GM19351 (cell line): ENCODE data around the gene AHNAK2.

Experiments used
- ATAC-seq: cut with Tn5 transposase; IDR thresholded peaks from one replicate; pipeline ENCODE4 v1.9.1; 2021; ENCODE audit warnings: mild to moderate bottlenecking, moderate library complexity; ENCODE audit not compliant: unreplicated experiment

The AHNAK2 gene

GRCh38 chr14:105012171-105012985 lies 34.2 kb upstream of the AHNAK2 start:
- ATAC-seq, result no peak

- ATAC-seq, result no peak
Observed at GRCh38 chr14:105011312-105011990, 33.3 kb upstream of the AHNAK2 start.

DNA sequence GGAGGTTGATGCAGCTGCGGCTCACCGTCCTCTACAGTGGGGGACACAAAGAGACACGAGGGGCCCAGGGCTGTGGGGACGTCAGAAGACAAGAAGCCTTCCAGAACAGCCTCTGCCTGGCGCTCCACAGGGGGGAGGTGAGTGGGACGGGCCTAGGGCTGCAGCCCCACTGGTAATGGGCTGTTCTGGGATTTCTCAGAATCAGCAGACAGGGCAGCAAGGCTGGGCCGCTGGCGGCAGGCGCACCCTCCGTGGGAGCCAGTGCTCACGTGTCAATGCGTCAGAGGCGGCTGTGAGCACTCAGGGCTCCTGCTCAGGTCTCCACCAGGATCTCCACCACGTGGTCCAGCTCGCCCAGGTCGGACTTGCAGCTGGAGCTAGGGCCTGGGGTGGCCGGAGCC lies 32.7 kb upstream of the AHNAK2 start:
- no peak for ATAC-seq

DNA sequence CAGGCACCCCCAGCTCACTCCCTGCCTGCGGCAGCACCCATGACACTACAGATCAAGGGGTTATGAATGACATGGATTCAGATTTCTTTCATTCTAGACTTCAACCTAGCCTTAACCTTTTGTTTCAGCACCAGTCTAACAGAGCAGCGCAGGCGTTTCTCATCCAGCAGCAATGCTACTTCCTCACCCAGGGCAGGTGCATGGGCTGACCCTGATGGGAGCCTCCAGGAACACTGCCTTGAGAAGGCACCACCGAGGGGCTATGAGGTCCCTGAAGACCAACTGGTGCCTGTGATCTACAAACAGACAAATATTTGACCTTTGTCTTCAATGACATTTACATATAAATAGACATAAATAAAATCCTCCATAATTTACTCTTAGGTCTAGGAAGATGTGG lies 31.9 kb upstream of the AHNAK2 start:
- no peak for ATAC-seq

GRCh38 chr14:105007593-105008264 lies 29.6 kb upstream of the AHNAK2 start:
- no peak for ATAC-seq

DNA sequence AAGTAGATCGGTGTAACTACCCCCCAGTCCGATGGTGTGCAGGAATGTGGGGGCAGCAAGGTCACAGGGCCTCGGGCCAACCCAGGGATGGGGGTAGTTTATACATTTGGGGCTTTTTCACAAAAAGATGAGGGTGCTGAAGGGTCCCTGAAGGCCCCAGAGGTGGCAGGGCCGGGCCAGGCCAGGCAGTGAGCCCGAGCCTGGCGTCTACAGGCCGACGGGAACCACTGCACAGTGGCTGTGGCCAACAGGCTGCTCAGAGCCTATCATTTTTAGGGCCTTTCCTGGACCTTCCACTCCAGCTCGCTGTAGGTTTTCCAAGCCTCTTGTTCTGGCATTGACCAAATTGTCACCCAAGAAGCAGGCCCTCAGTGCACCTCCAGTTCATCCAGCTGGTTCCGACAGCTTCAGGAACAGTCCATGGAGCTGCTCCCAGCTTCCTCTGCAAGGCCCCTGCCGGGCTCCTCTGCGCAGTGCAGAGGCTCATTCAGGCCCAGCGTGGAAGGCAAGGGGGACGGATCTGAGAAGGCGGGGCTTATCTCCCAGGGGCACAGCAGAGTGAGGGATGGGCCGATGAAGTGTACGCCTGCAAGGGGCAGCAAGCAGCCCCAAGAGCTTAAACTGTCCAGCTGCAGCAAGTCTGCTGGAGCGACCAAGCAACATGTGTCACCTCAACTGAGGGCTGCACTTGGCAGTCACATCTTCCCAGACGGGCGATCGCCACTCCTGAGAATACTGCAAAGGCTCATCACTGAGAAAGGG lies 28.8 kb upstream of the AHNAK2 start:
- no peak for ATAC-seq

DNA sequence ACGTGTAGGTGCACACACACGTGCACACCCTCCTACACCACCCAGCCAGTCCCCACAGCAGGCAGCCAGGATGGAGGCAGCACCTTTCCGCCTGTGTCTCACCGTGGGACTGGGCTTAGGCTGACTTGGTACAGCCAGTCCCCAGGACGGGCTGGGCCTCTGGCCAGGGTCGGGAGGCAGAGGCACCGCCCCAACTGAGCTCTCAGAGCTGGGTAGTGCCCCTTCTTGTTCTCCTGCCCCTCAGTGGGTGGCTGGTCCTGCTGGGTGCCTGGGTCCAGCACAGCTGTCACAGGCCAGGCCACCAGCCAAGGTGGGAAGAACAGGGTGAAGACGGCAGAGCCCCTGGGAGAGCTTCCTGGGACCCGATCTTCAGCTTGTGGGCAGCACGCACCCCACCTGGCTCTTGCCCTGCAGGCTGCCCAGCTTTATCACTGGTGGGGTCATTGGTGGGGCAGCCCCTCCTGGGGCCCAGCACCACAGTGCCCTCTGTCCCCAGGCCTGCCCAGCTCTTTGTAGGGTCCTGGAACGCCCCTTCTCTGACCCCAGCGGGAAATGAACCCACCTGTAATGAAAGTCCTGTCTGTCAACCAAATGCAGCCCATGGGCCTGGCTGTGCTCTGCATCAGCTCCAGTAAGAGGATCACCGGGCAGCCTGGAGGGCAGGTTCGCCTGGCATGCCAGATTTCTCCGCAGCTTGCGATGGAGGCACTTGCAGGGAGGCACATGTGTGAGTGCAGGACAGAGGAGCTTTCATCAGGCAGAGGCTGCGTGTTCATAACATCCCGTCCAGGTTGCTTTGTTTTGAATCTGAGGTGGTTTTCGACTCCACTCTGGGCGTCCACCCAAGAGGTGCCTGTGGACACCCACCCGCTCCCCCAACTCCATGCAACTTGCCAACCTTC lies 28.0 kb upstream of the AHNAK2 start:
- ATAC-seq, result no peak

- no peak for ATAC-seq
Observed at GRCh38 chr14:105005329-105005928, 27.3 kb upstream of the AHNAK2 start.

- ATAC-seq, result no peak
Observed at GRCh38 chr14:104999361-104999760, 21.2 kb upstream of the AHNAK2 start.

DNA sequence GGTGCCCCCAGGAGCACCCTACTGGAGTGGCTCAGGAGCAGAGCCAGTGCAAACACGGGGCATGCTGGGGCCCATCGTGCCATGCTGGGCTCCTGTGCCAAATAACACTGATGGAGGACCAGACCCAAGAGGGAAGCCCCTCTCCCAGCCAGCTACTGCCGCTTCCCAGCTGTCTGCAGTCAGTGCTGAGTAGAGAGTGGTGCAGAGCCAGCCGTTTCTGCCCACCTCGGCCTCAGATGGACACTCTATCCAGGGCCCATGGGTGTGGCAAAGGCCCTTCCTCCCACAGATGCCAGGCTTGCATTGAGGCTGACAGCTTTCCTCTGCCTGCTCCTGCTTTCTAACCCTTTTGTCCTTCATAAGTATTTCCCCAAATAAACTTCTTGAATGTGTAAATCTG lies 20.6 kb upstream of the AHNAK2 start:
- ATAC-seq, result no peak

DNA sequence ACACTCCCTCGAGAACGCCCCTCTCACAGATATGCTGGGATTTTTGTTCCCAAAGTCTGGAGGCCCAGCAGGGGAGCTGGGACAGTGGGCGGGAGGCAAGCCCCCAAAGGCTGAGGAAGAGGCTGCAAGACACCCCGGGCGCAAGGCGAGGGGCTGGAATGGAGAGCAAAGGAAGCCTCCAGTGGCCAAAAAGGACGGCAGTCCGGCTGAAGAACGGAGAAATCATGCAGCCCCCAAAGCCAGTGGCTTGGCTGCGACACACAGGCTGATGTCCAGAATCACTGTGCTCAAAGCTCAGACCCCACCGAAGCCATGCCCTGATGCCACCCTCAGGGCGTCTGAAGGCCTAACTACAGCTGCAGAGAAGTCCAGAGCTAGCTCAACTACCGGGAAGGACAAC lies 18.3 kb upstream of the AHNAK2 start:
- no peak for ATAC-seq

DNA sequence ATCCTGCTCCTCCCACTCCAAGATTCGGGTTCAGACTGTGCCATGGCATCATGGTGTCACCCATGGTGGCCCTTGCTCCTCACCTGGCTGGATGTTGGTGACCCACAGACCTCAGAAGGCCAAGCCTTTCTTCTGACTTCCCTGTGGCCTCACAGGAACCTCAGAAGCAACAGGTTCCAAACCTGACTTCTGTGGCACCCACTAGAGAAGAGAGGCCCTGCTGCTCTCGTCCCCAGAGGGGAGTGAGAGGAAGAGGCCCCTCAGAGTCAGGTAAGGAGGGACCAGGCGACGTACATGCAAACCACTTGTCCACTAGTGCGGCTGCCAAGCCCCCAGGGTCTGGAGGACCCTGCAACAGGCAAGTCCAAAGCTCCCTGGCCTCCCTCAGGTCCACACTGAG lies 17.9 kb upstream of the AHNAK2 start:
- no peak for ATAC-seq

DNA sequence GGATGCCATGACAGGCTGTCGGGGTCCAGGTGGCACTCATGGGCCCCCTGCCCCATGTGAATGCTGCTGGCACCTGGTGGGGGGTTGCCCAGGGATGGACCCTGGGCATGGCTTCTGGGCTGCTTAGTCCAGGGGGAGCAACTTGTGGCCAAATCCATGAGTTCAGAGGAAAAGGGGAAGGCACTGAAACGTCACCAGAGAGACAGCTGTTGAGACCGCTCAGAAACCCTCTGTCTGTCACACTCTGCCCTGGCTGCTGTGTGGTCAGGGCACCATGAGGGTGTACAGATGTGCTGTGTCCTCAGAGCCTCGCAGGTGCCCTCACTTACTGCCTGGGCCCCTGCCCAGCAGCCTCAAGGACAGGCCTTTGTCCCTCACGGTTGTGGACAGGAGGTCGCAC lies 16.8 kb upstream of the AHNAK2 start:
- no peak for ATAC-seq

DNA sequence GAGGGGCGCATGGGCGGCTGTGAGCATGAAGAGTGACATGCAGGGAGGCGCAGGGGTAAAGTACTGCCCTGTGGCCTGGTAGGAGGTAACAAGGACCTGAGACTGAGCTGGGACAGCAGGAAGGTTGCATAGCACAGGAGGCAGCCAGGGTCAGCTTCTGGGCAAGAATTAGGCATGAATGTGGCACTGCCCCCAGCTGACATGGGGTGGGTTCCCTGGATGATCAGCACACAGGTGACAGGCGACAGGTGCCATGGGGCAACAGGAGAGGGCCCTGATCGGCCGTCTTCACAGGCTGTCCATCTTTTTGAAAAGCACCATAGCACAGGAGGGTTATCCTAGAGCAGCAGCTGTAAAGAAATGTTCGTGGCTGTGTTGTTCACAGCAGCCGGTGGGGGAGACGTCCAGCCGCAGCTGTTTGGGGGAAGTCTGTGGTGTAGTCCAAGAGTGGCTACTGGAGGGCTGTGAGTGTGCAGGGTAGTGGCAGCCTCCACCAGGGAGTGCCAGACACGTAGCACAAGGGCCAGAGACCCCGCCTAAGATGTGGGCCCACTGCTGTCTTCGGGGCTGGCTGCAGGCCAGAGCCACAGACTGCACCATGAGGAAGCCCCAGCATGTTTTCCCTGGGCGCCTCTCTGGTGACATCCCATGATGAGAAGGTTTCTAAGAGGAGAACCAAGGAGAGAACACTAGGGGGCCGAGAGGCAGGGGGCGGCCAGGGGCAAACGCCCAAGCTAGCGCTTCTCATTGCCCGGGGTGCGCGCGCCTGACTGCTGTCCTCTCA lies 15.8 kb upstream of the AHNAK2 start:
- no peak for ATAC-seq

GRCh38 chr14:104993306-104993705 lies 15.1 kb upstream of the AHNAK2 start:
- no peak for ATAC-seq

DNA sequence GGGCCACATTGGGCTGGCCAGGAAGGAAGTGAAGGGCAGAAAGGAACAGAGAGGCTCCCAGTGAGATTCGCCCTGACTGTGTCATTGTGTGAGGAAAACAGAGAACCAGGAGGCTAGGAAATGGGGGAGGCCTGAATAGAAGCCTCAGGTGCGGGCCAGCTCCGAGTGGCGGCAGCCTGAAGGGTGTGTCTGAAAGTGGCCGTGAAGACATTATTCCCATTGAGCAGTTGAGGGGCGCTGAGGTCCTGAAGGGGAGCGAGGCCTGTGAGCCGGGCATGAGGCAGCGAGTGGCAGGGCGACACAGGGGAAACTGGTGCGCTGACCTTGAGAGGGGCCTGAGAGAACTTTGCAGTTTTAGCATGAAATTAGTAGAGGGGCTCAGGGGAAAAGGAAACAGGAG lies 14.3 kb upstream of the AHNAK2 start:
- ATAC-seq, result no peak

DNA sequence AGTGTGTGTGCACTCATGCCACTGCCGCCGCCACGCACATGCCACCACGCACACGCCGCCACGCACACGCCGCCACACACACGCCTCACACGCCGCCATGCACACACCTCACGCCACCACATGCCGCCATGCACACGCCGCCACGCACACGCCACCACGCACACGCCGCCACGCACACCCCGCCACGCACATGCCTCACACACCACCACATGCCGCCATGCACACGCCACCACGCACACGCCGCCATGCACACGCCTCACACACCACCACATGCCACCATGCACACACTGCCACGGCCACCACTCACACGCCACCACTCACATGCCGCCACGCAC lies 13.7 kb upstream of the AHNAK2 start:
- no peak for ATAC-seq

- no peak for ATAC-seq
Observed at GRCh38 chr14:104989951-104990303, 11.8 kb upstream of the AHNAK2 start.

- no peak for ATAC-seq
Observed at GRCh38 chr14:104989236-104989950, 11.2 kb upstream of the AHNAK2 start.
